Large intestine (tissue), 3 donors: ENCODE measurements around the gene KLF16. TPM values are rescaled to one million over a fixed set of nuclear protein-coding genes. Genes with fewer than 3 reads are reported as not detected.
A peak's percentile ranks its signal among the peaks of the same experiment; 100 is the strongest.

Experiments used
- DNase-seq, 2 donors: peaks; one replicate each; pipeline versions ENCODE4 v3.0.0 to v3.0.0-alpha.2; 2013
- H3K27ac ChIP-seq: one replicate; pipeline ENCODE4 v1.5.1; 2013; ENCODE audit warnings: low read length
- H3K27me3 ChIP-seq: 2 replicates; pipeline ENCODE4 v1.6.1; 2013; ENCODE audit warnings: low read length; ENCODE audit not compliant: control insufficient read depth, insufficient read depth
- H3K36me3 ChIP-seq: 2 replicates; pipeline ENCODE4 v1.6.1; 2013; ENCODE audit warnings: low read length; ENCODE audit not compliant: control insufficient read depth, insufficient read depth
- H3K4me1 ChIP-seq: one replicate; pipeline ENCODE4 v1.6.1; 2013; ENCODE audit warnings: low read length; ENCODE audit not compliant: control insufficient read depth, insufficient read depth
- H3K4me3 ChIP-seq: one replicate; pipeline ENCODE4 v1.5.1; 2013; ENCODE audit warnings: low read length
- H3K9me3 ChIP-seq: one replicate; pipeline ENCODE4 v1.6.1; 2013; ENCODE audit warnings: mild to moderate bottlenecking, low read depth, low read length, moderate library complexity; ENCODE audit not compliant: control insufficient read depth
- WGBS: methylation state at CpG from one replicate; pipeline ENCODE4 v1.1.5; 2013; ENCODE audit warnings: low lambda C conversion rate; ENCODE audit not compliant: insufficient coverage; 5-methylcytosine and 5-hydroxymethylcytosine counted together
- polyA plus RNA-seq: library from polyadenylated mRNA; unstranded; fragments of 120-200 nt; gene quantifications from one replicate; pipeline ENCODE4 v1.2.1, GENCODE V29; 2013

KLF16 gene
- polyA plus RNA-seq, 1 donor: 19.5 TPM

- no peak overlapping the region for H3K27ac ChIP-seq
- no CpG with 5 or more reads among the region's 15 CpGs for WGBS
- DNase-seq: no peak
Measured at GRCh38 chr19:1871140-1871597, 7.8 kb upstream of the KLF16 start.

GRCh38 chr19:1868971-1869370, 5.6 kb upstream of the KLF16 start:
- Histone ChIP-seq H3K4me1 (peaks cover 16% of the 10 kb centered on the region), H3K27ac (no peak overlapping the region), H3K36me3 (peaks cover 12% of the 10 kb centered on the region), H3K9me3 (no peaks in the 10 kb centered on the region), H3K27me3 (no peaks in the 10 kb centered on the region), H3K4me3 (no peak overlapping the region)
- DNase-seq: no peak
- no CpG with 5 or more reads among the region's 7 CpGs for WGBS

More at GRCh38 chr19:1871140-1871597, 7.8 kb upstream of the KLF16 start:
- peaks cover 3% of the 10 kb centered on the region for H3K9me3 ChIP-seq
- H3K4me3 ChIP-seq: no peak overlapping the region
- H3K4me1 ChIP-seq: peaks cover 14% of the 10 kb centered on the region
- H3K36me3 ChIP-seq: peaks cover 12% of the 10 kb centered on the region
- no peaks in the 10 kb centered on the region for H3K27me3 ChIP-seq

- Histone ChIP-seq H3K27ac (no peak overlapping the region), H3K36me3 (peaks cover 3% of the 10 kb centered on the region), H3K4me1 (peaks cover 11% of the 10 kb centered on the region), H3K27me3 (no peaks in the 10 kb centered on the region), H3K4me3 (no peak overlapping the region), H3K9me3 (no peaks in the 10 kb centered on the region)
- DNase-seq: no peak
- WGBS: no CpG with 5 or more reads among the region's 9 CpGs
Measured at GRCh38 chr19:1867349-1867724, 4.0 kb upstream of the KLF16 start.

GRCh38 chr19:1866693-1867348, 3.4 kb upstream of the KLF16 start:
- WGBS: no CpG with 5 or more reads among the region's 8 CpGs
- Histone ChIP-seq H3K27me3 (no peaks in the 10 kb centered on the region), H3K4me3 (no peak overlapping the region), H3K36me3 (peaks cover 3% of the 10 kb centered on the region), H3K27ac (no peak overlapping the region), H3K4me1 (peaks cover 13% of the 10 kb centered on the region), H3K9me3 (no peaks in the 10 kb centered on the region)
- peak in 1 of 2 donors; percentile 56 for DNase-seq

- WGBS: no CpG with 5 or more reads among the region's 17 CpGs
- no peak for DNase-seq
- H3K36me3 ChIP-seq: no peaks in the 10 kb centered on the region
- peak overlapping the region; percentile 93 for H3K27ac ChIP-seq
- H3K9me3 ChIP-seq: no peaks in the 10 kb centered on the region
- peak overlapping the region; percentile 98 for H3K4me3 ChIP-seq
- peaks cover 27% of the 10 kb centered on the region for H3K4me1 ChIP-seq
- no peaks in the 10 kb centered on the region for H3K27me3 ChIP-seq
Measured at GRCh38 chr19:1865172-1866010, 2.0 kb upstream of the KLF16 start.

GRCh38 chr19:1864480-1865171, 1.2 kb upstream of the KLF16 start:
- H3K27ac ChIP-seq: peak overlapping the region; percentile 93
- peaks cover 33% of the 10 kb centered on the region for H3K4me1 ChIP-seq
- no peaks in the 10 kb centered on the region for H3K9me3 ChIP-seq
- H3K27me3 ChIP-seq: no peaks in the 10 kb centered on the region
- H3K4me3 ChIP-seq: peak overlapping the region; percentile 98
- peak in 1 of 2 donors; percentile 68 for DNase-seq
- no CpG with 5 or more reads among the region's 52 CpGs for WGBS
- H3K36me3 ChIP-seq: no peaks in the 10 kb centered on the region

GRCh38 chr19:1863638-1864479, 480 bp upstream of the KLF16 start:
- no peaks in the 10 kb centered on the region for H3K27me3 ChIP-seq
- peaks cover 41% of the 10 kb centered on the region for H3K4me1 ChIP-seq
- no CpG with 5 or more reads among the region's 115 CpGs for WGBS

GRCh38 chr19:1862424-1863327, 703 bp downstream of the KLF16 start:
- DNase-seq: peak in 1 of 2 donors; percentile 70
- Histone ChIP-seq H3K27ac (peak overlapping the region; percentile 67), H3K9me3 (no peaks in the 10 kb centered on the region), H3K36me3 (no peaks in the 10 kb centered on the region), H3K4me3 (peak overlapping the region; percentile 84), H3K4me1 (peaks cover 53% of the 10 kb centered on the region), H3K27me3 (no peaks in the 10 kb centered on the region)
- no CpG with 5 or more reads among the region's 109 CpGs for WGBS

More at GRCh38 chr19:1863638-1864479, 480 bp upstream of the KLF16 start:
- no peaks in the 10 kb centered on the region for H3K9me3 ChIP-seq
- peak; percentile 93 to 97 for DNase-seq
- no peaks in the 10 kb centered on the region for H3K36me3 ChIP-seq
- peak overlapping the region; percentile 98 for H3K4me3 ChIP-seq
- H3K27ac ChIP-seq: peak overlapping the region; percentile 93

- H3K27me3 ChIP-seq: no peaks in the 10 kb centered on the region
- H3K4me3 ChIP-seq: peak overlapping the region; percentile 84
- H3K9me3 ChIP-seq: no peaks in the 10 kb centered on the region
- peaks cover 56% of the 10 kb centered on the region for H3K4me1 ChIP-seq
- no CpG with 5 or more reads among the region's 21 CpGs for WGBS
- H3K27ac ChIP-seq: peak overlapping the region; percentile 67
- no peak for DNase-seq
- no peaks in the 10 kb centered on the region for H3K36me3 ChIP-seq
Measured at GRCh38 chr19:1862068-1862423, 1.3 kb downstream of the KLF16 start.
